Motor neuron (in vitro differentiated cells): ENCODE results near the gene RSRC2. TPM values are rescaled to one million over a fixed set of nuclear protein-coding genes. Genes with fewer than 3 reads are reported as not detected.
"Not testable (repeated sequence)": the region's sequence is repeated elsewhere in the genome, so short reads cannot be mapped to it uniquely, and the experiment has no call there.

Source experiments
- ATAC-seq, 8 experiments: fragments of 200-7000 bp; cut with Tn5 transposase; replicated peaks in 6 of 8; 2 replicates each; pipeline ENCODE4 v1.8.0; 2021; ENCODE audit warnings: mild to moderate bottlenecking in 8 of 8, moderate library complexity in 8 of 8
- H3K27ac ChIP-seq, 2 donors: fragments of 250-450 bp; sonication (Bioruptor Pico); 2 replicates each; pipeline ENCODE4 v1.9.0; 2021; ENCODE audit warnings: antibody characterized with exemption in 2 of 2, mild to moderate bottlenecking in 2 of 2, moderate library complexity in 1 of 2
- H3K4me1 ChIP-seq, 2 donors: fragments of 250-450 bp; sonication (Bioruptor Pico); replicated peaks in 1 of 2; 2 replicates each; pipeline ENCODE4 v1.6.1; 2021; ENCODE audit warnings: antibody characterized with exemption in 2 of 2, mild to moderate bottlenecking in 2 of 2, moderate library complexity in 1 of 2
- H3K4me3 ChIP-seq, 5 donors: fragments of 250-450 bp; sonication (Bioruptor Pico); 2 replicates each; pipeline ENCODE4 v1.9.0; 2021; ENCODE audit warnings: antibody characterized with exemption in 5 of 5, mild to moderate bottlenecking in 5 of 5, moderate library complexity in 4 of 5
- WGBS, 10 experiments: fragments of 450-650 bp; shearing (Covaris generic); methylation state at CpG; one replicate each; pipeline ENCODE4 v1.0.0; 2022; 5-methylcytosine and 5-hydroxymethylcytosine counted together
- in situ Hi-C, 9 experiments: fragments of 400-800 bp; cut with MboI; loops; one replicate each; pipeline ENCODE4 v1.15.0; 2021; ENCODE audit warnings: low sequenced_read_pairs in 9 of 9, low pct_unique_long_range_greater_than_20kb in 2 of 9; ENCODE audit not compliant: unreplicated experiment in 9 of 9
- total RNA-seq, 8 experiments: library from RNA; unstranded; fragments of 300-600 nt; gene quantifications; 2 replicates each; pipeline versions ENCODE4 v1.2.3 to v1.2.4, GENCODE V29; 2022

RSRC2 gene
- total RNA-seq, 8 experiments from 2014 or later: 65.6 to 129 (median 90.5) TPM

- H3K27ac ChIP-seq, H3K4me3 ChIP-seq, H3K4me1 ChIP-seq, ATAC-seq, in situ Hi-C loops: not testable (repeated sequence)
- 60 to 100% (median 89%) methylated on average over 2 to 6 of the region's 6 CpGs; no CpG with 5 or more reads in 2 of the 10 experiments for WGBS, 10 experiments
Observed at GRCh38 chr12:122493222-122493621, 33.5 kb downstream of the RSRC2 start.

GRCh38 chr12:122491991-122492390, 34.7 kb downstream of the RSRC2 start:
- H3K4me3 ChIP-seq: no peak overlapping the region
- in situ Hi-C loops: no loop called here
- H3K4me1 ChIP-seq: no peaks in the 10 kb centered on the region
- 71 to 100% (median 100%) methylated on average over 1 to 2 of the region's 2 CpGs; no CpG with 5 or more reads in 3 of the 10 experiments for WGBS, 10 experiments
- ATAC-seq: no peak
- no peak overlapping the region for H3K27ac ChIP-seq

GRCh38 chr12:122489038-122489437, 37.7 kb downstream of the RSRC2 start:
- H3K4me1 ChIP-seq: no peaks in the 10 kb centered on the region
- WGBS, 10 experiments: 84 to 100% (median 93%) methylated on average over 1 to 2 of the region's 2 CpGs; no CpG with 5 or more reads in 2 of the 10 experiments
- in situ Hi-C loops: no loop called here
- H3K4me3 ChIP-seq: no peak overlapping the region
- no peak for ATAC-seq
- H3K27ac ChIP-seq: no peak overlapping the region

GRCh38 chr12:122487807-122488206, 38.9 kb downstream of the RSRC2 start:
- H3K4me1 ChIP-seq, ATAC-seq, in situ Hi-C loops, H3K4me3 ChIP-seq, H3K27ac ChIP-seq: not testable (repeated sequence)
- WGBS, 10 experiments: 90 to 100% (median 100%) methylated on average over 1 to 3 of the region's 3 CpGs; no CpG with 5 or more reads in 5 of the 10 experiments

GRCh38 chr12:122486805-122487426, 39.8 kb downstream of the RSRC2 start:
- no peak for ATAC-seq
- no peak overlapping the region for H3K27ac ChIP-seq
- no peak overlapping the region for H3K4me3 ChIP-seq
- H3K4me1 ChIP-seq: no peaks in the 10 kb centered on the region
- in situ Hi-C loops: no loop called here
- 88 to 100% (median 100%) methylated on average over 1 to 6 of the region's 7 CpGs; no CpG with 5 or more reads in 1 of the 10 experiments for WGBS, 10 experiments

- in situ Hi-C loops, H3K4me1 ChIP-seq, ATAC-seq, H3K4me3 ChIP-seq, H3K27ac ChIP-seq: not testable (repeated sequence)
- WGBS, 10 experiments: 86 to 100% (median 96%) methylated on average over 4 to 5 of the region's 6 CpGs; no CpG with 5 or more reads in 7 of the 10 experiments
Observed at GRCh38 chr12:122486360-122486759, 40.4 kb downstream of the RSRC2 start.

- ATAC-seq: not testable (repeated sequence)
Observed at GRCh38 chr12:122484385-122484784, 42.4 kb downstream of the RSRC2 start.

GRCh38 chr12:122483969-122484368, 42.8 kb downstream of the RSRC2 start:
- ATAC-seq: no peak
- Histone ChIP-seq H3K4me3 (no peak overlapping the region), H3K27ac (no peak overlapping the region), H3K4me1 (no peaks in the 10 kb centered on the region)
- WGBS, 10 experiments: 90 to 100% (median 100%) methylated on average over 1 to 4 of the region's 5 CpGs
- in situ Hi-C loops: no loop called here

More at GRCh38 chr12:122484385-122484784, 42.4 kb downstream of the RSRC2 start:
- 100% methylated on average over 1 of the region's 1 CpG; no CpG with 5 or more reads in 5 of the 10 experiments for WGBS, 10 experiments
- in situ Hi-C loops, H3K27ac ChIP-seq, H3K4me3 ChIP-seq, H3K4me1 ChIP-seq: not testable (repeated sequence)

GRCh38 chr12:122481861-122482260, 44.9 kb downstream of the RSRC2 start:
- no peak overlapping the region for H3K27ac ChIP-seq
- WGBS, 10 experiments: 87 to 100% (median 96%) methylated on average over 5 to 6 of the region's 6 CpGs
- no peak overlapping the region for H3K4me3 ChIP-seq
- no peaks in the 10 kb centered on the region for H3K4me1 ChIP-seq
- in situ Hi-C loops: no loop called here
- ATAC-seq: no peak

GRCh38 chr12:122480753-122481152, 46.0 kb downstream of the RSRC2 start:
- no peaks in the 10 kb centered on the region for H3K4me1 ChIP-seq
- in situ Hi-C loops: no loop called here
- H3K4me3 ChIP-seq: no peak overlapping the region
- no peak overlapping the region for H3K27ac ChIP-seq
- no peak for ATAC-seq
- 75 to 100% (median 90%) methylated on average over 1 to 5 of the region's 8 CpGs; no CpG with 5 or more reads in 3 of the 10 experiments for WGBS, 10 experiments

GRCh38 chr12:122474324-122474716, 52.4 kb downstream of the RSRC2 start:
- no peaks in the 10 kb centered on the region for H3K4me1 ChIP-seq
- H3K27ac ChIP-seq: no peak overlapping the region
- no peak overlapping the region for H3K4me3 ChIP-seq
- in situ Hi-C loops: loop anchor here in 1 of 9 experiments (10.0 kb wide), 1 partner anchor 80 kb away; no protein-coding TSS in a partner anchor
- WGBS, 10 experiments: 75 to 100% (median 100%) methylated on average over 1 to 2 of the region's 2 CpGs; no CpG with 5 or more reads in 1 of the 10 experiments
- ATAC-seq: no peak

GRCh38 chr12:122473543-122474323, 53.0 kb downstream of the RSRC2 start:
- H3K27ac ChIP-seq: no peak overlapping the region
- H3K4me1 ChIP-seq: no peaks in the 10 kb centered on the region
- in situ Hi-C loops: loop anchor here in 1 of 9 experiments (10.0 kb wide), 1 partner anchor 79 kb away; no protein-coding TSS in a partner anchor
- peak in 2 of 8 experiments; percentile 68 to 79 for ATAC-seq
- H3K4me3 ChIP-seq: no peak overlapping the region
- WGBS, 10 experiments: 13 to 100% (median 86%) methylated on average over 1 to 6 of the region's 19 CpGs; no CpG with 5 or more reads in 2 of the 10 experiments
